H1 (cell line): ENCODE results near the gene IGFBP3. TPM values are rescaled to one million over a fixed set of nuclear protein-coding genes. Genes with fewer than 3 reads are reported as not detected.

Source experiments
- CTCF ChIA-PET: fragments of 300-600 bp; sonication (Branson Sonifier 250); formaldehyde crosslinking; loops from one replicate; lab custom pipeline; 2021; ENCODE audit not compliant: partially characterized antibody; lab: Charles Lee
- POLR2A ChIA-PET: fragments of 300-600 bp; sonication (Branson Sonifier 250); formaldehyde crosslinking; loops from one replicate; lab custom pipeline; 2021; ENCODE audit warnings: inconsistent platforms; ENCODE audit not compliant: partially characterized antibody; lab: Charles Lee
- DNase-seq, 2 experiments: peaks; one replicate each; pipeline versions ENCODE4 v3.0.0 to v3.0.0-alpha.2; 2010 to 2022; ENCODE audit warnings: low spot score in 2 of 2, low read depth in 1 of 2, mixed read lengths in 1 of 2
- FAIRE-seq: peaks from 2 replicates; lab custom pipeline; 2011; peaks lifted over from hg19 to GRCh38; lab: Jason Lieb, UNC
- H2AFZ ChIP-seq: 2 replicates; pipeline ENCODE4 v1.8.1; 2012; ENCODE audit warnings: low read length, inconsistent platforms
- H2AK5ac ChIP-seq: 2 replicates; pipeline ENCODE4 v1.6.1; 2013; ENCODE audit warnings: low read depth, low read length
- H2BK120ac ChIP-seq: replicated peaks from 2 replicates; pipeline ENCODE3; 2013; ENCODE audit warnings: low read depth, low read length, inconsistent platforms
- H2BK12ac ChIP-seq: 2 replicates; pipeline ENCODE4 v1.6.1; 2013; ENCODE audit warnings: low read depth, low read length
- H2BK15ac ChIP-seq: 2 replicates; pipeline ENCODE4 v1.6.1; 2013; ENCODE audit warnings: low read length
- H2BK20ac ChIP-seq: 2 replicates; pipeline ENCODE4 v1.6.1; 2013; ENCODE audit warnings: low read length
- H2BK5ac ChIP-seq: 2 replicates; pipeline ENCODE4 v1.6.1; 2013; ENCODE audit warnings: low read depth, low read length
- H3K14ac ChIP-seq: 2 replicates; pipeline ENCODE4 v1.6.1; 2013; ENCODE audit warnings: inconsistent platforms; ENCODE audit not compliant: insufficient read length
- H3K18ac ChIP-seq: 2 replicates; pipeline ENCODE4 v1.6.1; 2013; ENCODE audit warnings: low read length; ENCODE audit errors: extremely low read depth
- H3K23ac ChIP-seq: 2 replicates; pipeline ENCODE4 v1.6.1; 2013; ENCODE audit warnings: inconsistent platforms; ENCODE audit not compliant: insufficient read length
- H3K23me2 ChIP-seq: 2 replicates; pipeline ENCODE4 v1.6.1; 2013; ENCODE audit warnings: low read depth, low read length
- H3K27ac ChIP-seq: 2 replicates; pipeline ENCODE4 v1.6.1; 2011; ENCODE audit warnings: low read depth, low read length, inconsistent platforms
- H3K27me3 ChIP-seq, 4 experiments: replicated peaks in 1 of 4; 1 replicate in 1 of 4; 2 replicates in 3 of 4; pipeline versions ENCODE4 v1.6.1 to v1.8.1; 2011 to 2013; ENCODE audit warnings: low read length in 3 of 4, mild to moderate bottlenecking in 3 of 4, inconsistent platforms in 2 of 4, mixed read lengths in 2 of 4, moderate library complexity in 1 of 4; ENCODE audit not compliant: control insufficient read depth in 3 of 4, insufficient read depth in 3 of 4; ENCODE audit errors: extremely low read depth in 1 of 4
- H3K36me3 ChIP-seq, 4 experiments: 2 replicates each; pipeline versions ENCODE4 v1.6.1 to v1.8.1; 2011 to 2013; ENCODE audit warnings: mild to moderate bottlenecking in 4 of 4, low read length in 3 of 4, moderate library complexity in 2 of 4, control low read depth in 1 of 4, inconsistent platforms in 1 of 4; ENCODE audit not compliant: insufficient read depth in 4 of 4, control insufficient read depth in 2 of 4
- H3K4ac ChIP-seq: replicated peaks from 2 replicates; pipeline ENCODE3; 2013; ENCODE audit warnings: low read length, low read depth, mixed read lengths, inconsistent platforms; ENCODE audit not compliant: insufficient read length
- H3K4me1 ChIP-seq, 4 experiments: replicated peaks in 1 of 4; 1 replicate in 1 of 4; 2 replicates in 3 of 4; pipeline versions ENCODE4 v1.6.1 to v1.8.1; 2011 to 2013; ENCODE audit warnings: low read length in 3 of 4, inconsistent platforms in 2 of 4, mixed read lengths in 1 of 4; ENCODE audit not compliant: insufficient read depth in 4 of 4, control insufficient read depth in 3 of 4
- H3K4me2 ChIP-seq, 2 experiments: 2 replicates each; pipeline versions ENCODE4 v1.6.1 to v1.8.1; 2011 to 2013; ENCODE audit warnings: low read depth in 2 of 2, low read length in 2 of 2, control low read depth in 1 of 2, inconsistent platforms in 1 of 2, mild to moderate bottlenecking in 1 of 2; ENCODE audit not compliant: insufficient read depth in 1 of 2
- H3K4me3 ChIP-seq, 4 experiments: fragments of 200-600, 300-600 bp in 1 of 4; sonication (generic), shearing (Covaris generic), sonication (Bioruptor Twin) in 1 of 4; 2 replicates each; pipeline versions ENCODE4 v1.5.1 to v1.8.1; 2011 to 2016; ENCODE audit warnings: low read length in 4 of 4, low read depth in 3 of 4, control low read depth in 2 of 4, inconsistent platforms in 2 of 4, mild to moderate bottlenecking in 2 of 4, mixed read lengths in 1 of 4, moderate library complexity in 1 of 4; ENCODE audit not compliant: insufficient read depth in 2 of 4; ENCODE audit errors: extremely low read depth in 1 of 4
- H3K56ac ChIP-seq: replicated peaks from 2 replicates; pipeline ENCODE3; 2013; ENCODE audit warnings: low read depth, mild to moderate bottlenecking, mixed read lengths, low read length, inconsistent platforms; ENCODE audit not compliant: insufficient read length
- H3K79me1 ChIP-seq: 2 replicates; pipeline ENCODE4 v1.6.1; 2013; ENCODE audit warnings: low read depth, low read length, control low read depth
- H3K79me2 ChIP-seq, 2 experiments: 2 replicates each; pipeline versions ENCODE4 v1.6.1 to v1.8.1; 2012 to 2013; ENCODE audit warnings: low read length in 2 of 2, mild to moderate bottlenecking in 2 of 2, inconsistent platforms in 1 of 2; ENCODE audit not compliant: insufficient read depth in 2 of 2, control insufficient read depth in 1 of 2
- H3K9ac ChIP-seq, 4 experiments: replicated peaks in 1 of 4; 1 replicate in 1 of 4; 2 replicates in 3 of 4; pipeline versions ENCODE4 v1.6.1 to v1.8.1; 2011 to 2013; ENCODE audit warnings: low read depth in 3 of 4, low read length in 3 of 4, control low read depth in 2 of 4, mild to moderate bottlenecking in 2 of 4, moderate library complexity in 2 of 4, inconsistent platforms in 1 of 4; ENCODE audit errors: extremely low read depth in 1 of 4
- H3K9me3 ChIP-seq, 2 experiments: 2 replicates each; pipeline versions ENCODE4 v1.6.1 to v1.8.1; 2012 to 2013; ENCODE audit warnings: mild to moderate bottlenecking in 2 of 2, moderate library complexity in 2 of 2, control low read depth in 1 of 2, inconsistent platforms in 1 of 2, low read depth in 1 of 2, low read length in 1 of 2, mixed read lengths in 1 of 2; ENCODE audit not compliant: insufficient read depth in 2 of 2
- H4K20me1 ChIP-seq, 2 experiments: replicated peaks in 1 of 2; 2 replicates each; pipeline versions ENCODE3 to v1.8.1; 2011 to 2013; ENCODE audit warnings: inconsistent platforms in 2 of 2, low read length in 2 of 2, mild to moderate bottlenecking in 1 of 2; ENCODE audit not compliant: insufficient read depth in 2 of 2, control insufficient read depth in 1 of 2
- H4K5ac ChIP-seq: 2 replicates; pipeline ENCODE4 v1.6.1; 2013; ENCODE audit warnings: low read length, low read depth, mixed read lengths, inconsistent platforms; ENCODE audit not compliant: insufficient read length
- H4K8ac ChIP-seq: 2 replicates; pipeline ENCODE4 v1.8.0; 2013; ENCODE audit warnings: mild to moderate bottlenecking, moderate library complexity, low read length, inconsistent platforms; ENCODE audit not compliant: insufficient read depth; ENCODE audit errors: extremely low read depth
- H4K91ac ChIP-seq: replicated peaks from 2 replicates; pipeline ENCODE3; 2013; ENCODE audit warnings: low read length, mixed read lengths, inconsistent platforms; ENCODE audit not compliant: insufficient read length
- CHD2 ChIP-seq: IDR thresholded peaks from 2 replicates; pipeline ENCODE4 v1.6.1; 2012; ENCODE audit warnings: low read length, improper control_type of control experiment
- EZH2 ChIP-seq: fragments of 200-600 bp; sonication (generic); IDR thresholded peaks from 2 replicates; pipeline ENCODE4 v1.7.1; 2012; ENCODE audit warnings: low read depth, mild to moderate bottlenecking, moderate library complexity, low read length, inconsistent platforms; ENCODE audit not compliant: severe bottlenecking
- GTF2F1 ChIP-seq: IDR thresholded peaks from 2 replicates; pipeline ENCODE4 v1.6.1; 2012; ENCODE audit warnings: low read depth, low read length, improper control_type of control experiment, borderline replicate concordance
- JUND ChIP-seq: IDR thresholded peaks from 2 replicates; pipeline ENCODE4 v1.6.1; 2011; ENCODE audit warnings: mild to moderate bottlenecking, improper control_type of control experiment, low read length
- SP4 ChIP-seq: IDR thresholded peaks from 2 replicates; pipeline ENCODE4 v1.6.1; 2012; ENCODE audit warnings: low read length, inconsistent platforms
- polyA plus RNA-seq, 7 experiments: library from polyadenylated mRNA; depleted of rRNA in 3 of 7; stranded (reverse) in 5 of 7; unstranded in 2 of 7; fragments of >200 nt in 5 of 7; fragments of 200-250 nt in 2 of 7; gene quantifications; 1 replicate in 5 of 7; 2 replicates in 1 of 7; 4 replicates in 1 of 7; pipeline versions ENCODE4 v1.2.1 to v1.2.3, GENCODE V29; 2011 to 2013; ENCODE audit warnings: missing spikeins in 2 of 7, mixed read lengths in 2 of 7
- total RNA-seq: library from RNA; stranded (reverse); fragmentation: NEBNext Ultra II Directional; extraction: Animal tissue kit (Norgen Biotek cat#: 25700); gene quantifications from 2 replicates; pipeline ENCODE4 v1.2.1, GENCODE V29; 2021
- TF ChIP-seq, protein P1 (sequence below): IDR thresholded peaks from 2 replicates; pipeline ENCODE4 v1.6.1; 2011; ENCODE audit warnings: low read length, improper control_type of control experiment

The IGFBP3 gene
- total and polyA plus RNA-seq, 2 of the 8 experiments (the other 6 are each of a cell fraction or from before 2014, with no cell fraction given): 5.5 to 12.1 TPM

DNA sequence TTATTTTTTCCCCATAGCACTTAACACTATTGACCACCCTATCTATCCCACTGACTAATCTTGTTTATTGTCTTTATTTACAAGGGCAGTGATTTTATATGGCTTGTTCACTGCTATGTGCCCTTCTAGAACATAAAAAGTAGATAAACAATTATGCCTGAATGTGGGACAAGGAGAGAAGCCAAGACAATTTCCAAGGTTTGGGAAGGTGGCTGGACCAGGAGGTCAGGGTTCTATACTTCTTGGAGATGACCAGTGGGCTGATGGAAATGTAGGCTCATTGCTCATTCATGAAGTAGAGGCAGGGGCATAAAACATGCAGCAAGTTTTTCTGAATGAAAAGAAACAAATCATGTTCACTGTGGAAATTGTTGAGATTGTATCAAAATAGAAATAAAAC is 11.5 kb downstream of the IGFBP3 start:
- H3K23ac ChIP-seq: no peak overlapping the region
- H4K20me1 ChIP-seq: no peaks in the 10 kb centered on the region
- H3K4me2 ChIP-seq: no peak overlapping the region
- no peaks in the 10 kb centered on the region for H3K9me3 ChIP-seq
- no peak overlapping the region for H2BK15ac ChIP-seq
- no peaks in the 10 kb centered on the region for H3K4me1 ChIP-seq
- no peak overlapping the region for H3K56ac ChIP-seq
- ChIA-PET CTCF (interaction anchor here (1.3 to 2.1 kb wide), 2 partner anchors 8 to 13 kb away, joined by 8 to 9 read pairs; no protein-coding TSS in a partner anchor), POLR2A (no interaction called here)
- H3K27me3 ChIP-seq: peaks cover 0 to 1% (median 0%) of the 10 kb centered on the region in 4 experiments; a peak in 1 of 7 replicates
- no peak overlapping the region for H4K8ac ChIP-seq
- no peak overlapping the region for H3K14ac ChIP-seq
- H3K18ac ChIP-seq: no peak overlapping the region
- H2BK12ac ChIP-seq: no peak overlapping the region
- FAIRE-seq (no peak), DNase-seq (no peak)
- H2BK120ac ChIP-seq: no peak overlapping the region
- H4K5ac ChIP-seq: no peak overlapping the region
- H2BK20ac ChIP-seq: no peak overlapping the region
- H3K4ac ChIP-seq: no peak overlapping the region
- no peak overlapping the region for H2AFZ ChIP-seq
- H3K79me2 ChIP-seq: no peaks in the 10 kb centered on the region
- H4K91ac ChIP-seq: no peak overlapping the region
- H3K27ac ChIP-seq: no peak overlapping the region
- TF ChIP-seq SP4 (no peak), JUND (no peak), GTF2F1 (no peak), CHD2 (no peak), EZH2 (no peak)
- TF ChIP-seq, protein P1, sequence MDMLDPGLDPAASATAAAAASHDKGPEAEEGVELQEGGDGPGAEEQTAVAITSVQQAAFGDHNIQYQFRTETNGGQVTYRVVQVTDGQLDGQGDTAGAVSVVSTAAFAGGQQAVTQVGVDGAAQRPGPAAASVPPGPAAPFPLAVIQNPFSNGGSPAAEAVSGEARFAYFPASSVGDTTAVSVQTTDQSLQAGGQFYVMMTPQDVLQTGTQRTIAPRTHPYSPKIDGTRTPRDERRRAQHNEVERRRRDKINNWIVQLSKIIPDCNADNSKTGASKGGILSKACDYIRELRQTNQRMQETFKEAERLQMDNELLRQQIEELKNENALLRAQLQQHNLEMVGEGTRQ: no peak
- H3K4me3 ChIP-seq: no peak overlapping the region
- H3K79me1 ChIP-seq: no peaks in the 10 kb centered on the region
- no peak overlapping the region for H2BK5ac ChIP-seq
- no peak overlapping the region for H2AK5ac ChIP-seq
- H3K9ac ChIP-seq: no peak overlapping the region
- no peaks in the 10 kb centered on the region; a peak in 3 of 8 replicates for H3K36me3 ChIP-seq
- H3K23me2 ChIP-seq: no peaks in the 10 kb centered on the region
